Right atrium auricular region (tissue), 2 donors: ENCODE measurements around the gene UVRAG. TPM values are rescaled to one million over a fixed set of nuclear protein-coding genes. Genes with fewer than 3 reads are reported as not detected.

Experiments
- DNase-seq: peaks from one replicate; pipeline ENCODE4 v3.0.0-alpha.2; 2019; ENCODE audit warnings: low spot score
- H3K27ac ChIP-seq, 2 donors: fragments of 200-600 bp; sonication (generic); 1 replicate in 1 of 2; 2 replicates in 1 of 2; pipeline ENCODE4 v1.5.1; 2016 to 2019
- H3K27me3 ChIP-seq, 2 donors: fragments of 200-600 bp; sonication (generic); one replicate each; pipeline versions ENCODE4 v1.5.1 to v1.6.0; 2017 to 2019
- H3K36me3 ChIP-seq: fragments of 200-600 bp; sonication (generic); one replicate; pipeline ENCODE4 v1.5.1; 2016
- H3K4me1 ChIP-seq, 2 donors: fragments of 200-600 bp; sonication (generic); one replicate each; pipeline versions ENCODE4 v1.5.1 to v1.6.0; 2017 to 2019
- H3K4me3 ChIP-seq, 2 donors: fragments of 200-600 bp; sonication (generic); 1 replicate in 1 of 2; 2 replicates in 1 of 2; pipeline ENCODE4 v1.5.1; 2017 to 2019; ENCODE audit warnings: mild to moderate bottlenecking in 1 of 2, moderate library complexity in 1 of 2
- H3K9me3 ChIP-seq, 2 donors: fragments of 200-600 bp; sonication (generic); one replicate each; pipeline ENCODE4 v1.5.1; 2019
- total RNA-seq, 2 donors: library from RNA; depleted of rRNA; stranded (reverse); fragments of >200 nt; gene quantifications; one replicate each; pipeline ENCODE4 v1.1.0, GENCODE V29; 2016
- TF ChIP-seq, protein P1 (sequence below), 2 donors: fragments of 200-600 bp; sonication (generic); IDR thresholded peaks; one replicate each; pipeline ENCODE4 v1.5.1; 2019; ENCODE audit warnings: antibody characterized with exemption in 2 of 2

Gene UVRAG
- total RNA-seq, 2 donors from 2014 or later, result 13.2 to 13.9 TPM

DNA sequence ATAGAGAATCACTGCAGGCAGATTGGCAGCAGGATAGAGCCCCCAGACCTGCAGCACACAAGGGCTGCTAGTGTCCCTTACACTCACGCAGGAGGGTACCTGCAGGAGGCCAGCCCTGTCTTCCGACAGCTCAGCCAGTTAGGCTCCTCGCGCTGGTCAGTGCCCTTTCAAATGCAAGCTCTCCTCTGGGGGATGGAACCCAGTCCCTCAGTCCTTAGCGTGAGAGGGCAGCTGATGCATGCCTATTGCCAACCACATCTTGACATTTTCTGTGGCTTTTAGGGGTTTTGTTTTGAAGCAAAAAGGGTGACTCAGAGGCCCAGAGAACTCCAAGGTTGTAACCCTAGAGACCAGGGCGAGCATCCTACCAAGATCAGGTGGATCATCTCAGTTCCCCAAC is 351.3 kb downstream of the UVRAG start:
- no peaks in the 10 kb centered on the region for H3K36me3 ChIP-seq
- no peak overlapping the region for H3K4me3 ChIP-seq
- no peak for DNase-seq
- H3K27ac ChIP-seq, result no peak overlapping the region
- peaks cover 0 to 11% of the 10 kb centered on the region in 2 donors for H3K4me1 ChIP-seq
- H3K27me3 ChIP-seq, result no peaks in the 10 kb centered on the region
- TF ChIP-seq, protein P1, sequence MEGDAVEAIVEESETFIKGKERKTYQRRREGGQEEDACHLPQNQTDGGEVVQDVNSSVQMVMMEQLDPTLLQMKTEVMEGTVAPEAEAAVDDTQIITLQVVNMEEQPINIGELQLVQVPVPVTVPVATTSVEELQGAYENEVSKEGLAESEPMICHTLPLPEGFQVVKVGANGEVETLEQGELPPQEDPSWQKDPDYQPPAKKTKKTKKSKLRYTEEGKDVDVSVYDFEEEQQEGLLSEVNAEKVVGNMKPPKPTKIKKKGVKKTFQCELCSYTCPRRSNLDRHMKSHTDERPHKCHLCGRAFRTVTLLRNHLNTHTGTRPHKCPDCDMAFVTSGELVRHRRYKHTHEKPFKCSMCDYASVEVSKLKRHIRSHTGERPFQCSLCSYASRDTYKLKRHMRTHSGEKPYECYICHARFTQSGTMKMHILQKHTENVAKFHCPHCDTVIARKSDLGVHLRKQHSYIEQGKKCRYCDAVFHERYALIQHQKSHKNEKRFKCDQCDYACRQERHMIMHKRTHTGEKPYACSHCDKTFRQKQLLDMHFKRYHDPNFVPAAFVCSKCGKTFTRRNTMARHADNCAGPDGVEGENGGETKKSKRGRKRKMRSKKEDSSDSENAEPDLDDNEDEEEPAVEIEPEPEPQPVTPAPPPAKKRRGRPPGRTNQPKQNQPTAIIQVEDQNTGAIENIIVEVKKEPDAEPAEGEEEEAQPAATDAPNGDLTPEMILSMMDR (IDR thresholded peaks at IDR 0.05), result no peak
- no peaks in the 10 kb centered on the region for H3K9me3 ChIP-seq

GRCh38 chr11:76167590-76167989 is 352.6 kb downstream of the UVRAG start:
- TF ChIP-seq, protein P1 (IDR thresholded peaks at IDR 0.05), result no peak
- no peaks in the 10 kb centered on the region for H3K4me1 ChIP-seq
- H3K36me3 ChIP-seq, result no peaks in the 10 kb centered on the region
- no peaks in the 10 kb centered on the region for H3K9me3 ChIP-seq
- no peak for DNase-seq
- H3K27me3 ChIP-seq, result no peaks in the 10 kb centered on the region
- H3K4me3 ChIP-seq, result no peak overlapping the region
- no peak overlapping the region for H3K27ac ChIP-seq

GRCh38 chr11:76169473-76169896 is 354.5 kb downstream of the UVRAG start:
- TF ChIP-seq, protein P1 (IDR thresholded peaks at IDR 0.05), result no peak
- Histone ChIP-seq H3K27me3 (no peaks in the 10 kb centered on the region), H3K36me3 (no peaks in the 10 kb centered on the region), H3K4me3 (no peak overlapping the region), H3K9me3 (no peaks in the 10 kb centered on the region), H3K27ac (no peak overlapping the region), H3K4me1 (no peaks in the 10 kb centered on the region)
- DNase-seq, result no peak

- Histone ChIP-seq H3K4me3 (no peak overlapping the region), H3K9me3 (no peaks in the 10 kb centered on the region), H3K36me3 (no peaks in the 10 kb centered on the region), H3K27ac (no peak overlapping the region), H3K4me1 (no peaks in the 10 kb centered on the region), H3K27me3 (no peaks in the 10 kb centered on the region)
- DNase-seq, result no peak
- TF ChIP-seq, protein P1 (IDR thresholded peaks at IDR 0.05), result no peak
These were observed 355.5 kb downstream of the UVRAG start for GRCh38 chr11:76170468-76170867.

GRCh38 chr11:76172583-76172982 is 357.6 kb downstream of the UVRAG start:
- no peaks in the 10 kb centered on the region for H3K9me3 ChIP-seq
- H3K27me3 ChIP-seq, result no peaks in the 10 kb centered on the region
- no peaks in the 10 kb centered on the region for H3K36me3 ChIP-seq
- H3K4me3 ChIP-seq, result no peak overlapping the region
- TF ChIP-seq, protein P1 (IDR thresholded peaks at IDR 0.05), result no peak
- H3K4me1 ChIP-seq, result no peaks in the 10 kb centered on the region
- DNase-seq, result no peak
- H3K27ac ChIP-seq, result no peak overlapping the region

- Histone ChIP-seq H3K4me3 (no peak overlapping the region), H3K9me3 (no peaks in the 10 kb centered on the region), H3K27ac (no peak overlapping the region), H3K4me1 (no peaks in the 10 kb centered on the region), H3K36me3 (no peaks in the 10 kb centered on the region), H3K27me3 (no peaks in the 10 kb centered on the region)
- no peak for DNase-seq
- TF ChIP-seq, protein P1 (IDR thresholded peaks at IDR 0.05), result no peak
These were observed 358.7 kb downstream of the UVRAG start for GRCh38 chr11:76173663-76174062.
